Measurements from ENCODE around the gene PEA15.

DNA sequence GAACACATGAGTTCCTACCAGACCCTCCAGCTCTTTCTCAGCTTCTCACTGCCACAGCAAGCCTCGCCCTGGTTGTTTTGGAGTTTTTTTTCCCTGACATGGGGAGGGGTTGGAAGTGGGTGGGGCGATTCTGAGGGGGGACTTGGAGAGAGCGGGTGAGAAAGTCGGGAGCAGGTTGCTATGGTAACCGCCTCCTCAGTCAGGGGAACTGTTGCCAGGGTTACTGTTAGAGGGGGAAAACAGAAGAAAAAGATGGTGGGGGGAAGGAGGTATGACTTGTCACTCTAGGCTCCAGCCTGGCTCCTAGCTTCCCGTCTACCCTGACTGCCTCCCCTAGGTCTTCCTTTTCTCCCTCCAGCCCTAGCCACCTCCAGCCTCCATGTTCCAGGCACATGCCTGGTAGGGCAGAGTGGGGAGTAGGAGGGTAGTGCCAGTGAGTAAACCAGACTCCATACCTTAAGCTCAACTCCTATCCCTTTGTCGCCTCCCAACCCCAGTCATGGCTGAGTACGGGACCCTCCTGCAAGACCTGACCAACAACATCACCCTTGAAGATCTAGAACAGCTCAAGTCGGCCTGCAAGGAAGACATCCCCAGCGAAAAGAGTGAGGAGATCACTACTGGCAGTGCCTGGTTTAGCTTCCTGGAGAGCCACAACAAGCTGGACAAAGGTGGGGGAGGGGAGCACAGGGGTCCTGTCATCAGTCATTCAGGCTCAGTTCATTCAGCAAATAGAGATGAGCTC is 6.0 kb downstream of the PEA15 start:
- no peak for TF ChIP-seq POLR2AphosphoS5 (IDR thresholded peaks at IDR 0.05; ENCODE audit: low read depth, low read length)
- TF ChIP-seq POLR2A (IDR thresholded peaks at IDR 0.05; ENCODE audit: low read depth, low read length): no peak

Data from GM12892 (cell line).